Measurements from ENCODE around the gene NTRK1. TPM values are rescaled to one million over a fixed set of nuclear protein-coding genes. Genes with fewer than 3 reads are reported as not detected.

Gene NTRK1
- total RNA-seq, 1 donor from 2014 or later: 0.20 TPM

- DNase-seq: no peak
Observed at GRCh38 chr1:156881663-156882062, 21.0 kb downstream of the NTRK1 start.

GRCh38 chr1:156882543-156882942 is 21.9 kb downstream of the NTRK1 start:
- no peak for DNase-seq

- DNase-seq: no peak
Observed at GRCh38 chr1:156883919-156884318, 23.3 kb downstream of the NTRK1 start.

- DNase-seq: no peak
Observed at GRCh38 chr1:156884560-156885184, 24.0 kb downstream of the NTRK1 start.

- DNase-seq: no peak
Observed at GRCh38 chr1:156885314-156885713, 24.6 kb downstream of the NTRK1 start.

GRCh38 chr1:156885880-156886355 is 25.3 kb downstream of the NTRK1 start:
- DNase-seq: no peak

GRCh38 chr1:156886583-156887281 is 26.1 kb downstream of the NTRK1 start:
- DNase-seq: no peak

- no peak for DNase-seq
Observed at GRCh38 chr1:156887317-156887716, 26.7 kb downstream of the NTRK1 start.

- no peak for DNase-seq
Observed at GRCh38 chr1:156887734-156888133, 27.1 kb downstream of the NTRK1 start.

GRCh38 chr1:156889802-156890580 is 29.3 kb downstream of the NTRK1 start:
- peak; percentile 75 for DNase-seq

- DNase-seq: peak; percentile 89
Observed at GRCh38 chr1:156892190-156893047, 31.8 kb downstream of the NTRK1 start.

GRCh38 chr1:156893048-156893953 is 32.6 kb downstream of the NTRK1 start, which contains the start of gene PEAR1:
Gene PEAR1 (plus strand): TSS chr1:156893718. CDS start chr1:156903927, 10,209 bp downstream.
- peak; percentile 63 for DNase-seq

- no peak for DNase-seq
Observed at GRCh38 chr1:156894001-156894400, 33.3 kb downstream of the NTRK1 start.

- DNase-seq: peak; percentile 27
Observed at GRCh38 chr1:156894711-156895454, 34.2 kb downstream of the NTRK1 start.

- DNase-seq: no peak
Observed at GRCh38 chr1:156895455-156895812, 34.8 kb downstream of the NTRK1 start.

GRCh38 chr1:156895927-156896326 is 35.3 kb downstream of the NTRK1 start:
- no peak for DNase-seq

GRCh38 chr1:156896490-156897033 is 35.9 kb downstream of the NTRK1 start:
- DNase-seq: no peak

GRCh38 chr1:156897078-156897825 is 36.6 kb downstream of the NTRK1 start:
- no peak for DNase-seq

GRCh38 chr1:156898161-156898566 is 37.5 kb downstream of the NTRK1 start:
- DNase-seq: peak; percentile 65

Data from skin of body (tissue), 2 donors.